PFSK-1 (cell line): ENCODE measurements around the gene ATRN.

ENCODE experiments used
- POLR2AphosphoS5 ChIP-seq: IDR thresholded peaks from 2 replicates; pipeline ENCODE4 v1.6.1; 2012; ENCODE audit warnings: low read depth, mild to moderate bottlenecking, control low read depth, low read length, moderate library complexity
- SIN3A ChIP-seq: IDR thresholded peaks from 2 replicates; pipeline ENCODE4 v1.6.1; 2012; ENCODE audit warnings: mild to moderate bottlenecking, low read length, moderate library complexity, borderline replicate concordance; ENCODE audit not compliant: insufficient read depth
- TAF1 ChIP-seq: IDR thresholded peaks from 2 replicates; pipeline ENCODE4 v1.6.1; 2012; ENCODE audit warnings: low read length, control low read depth, borderline replicate concordance; ENCODE audit not compliant: insufficient read depth
- TF ChIP-seq, protein P1 (sequence below), 2 experiments: IDR thresholded peaks; 2 replicates each; pipeline versions ENCODE4 v1.6.1 to v1.8.0; 2011 to 2012; ENCODE audit warnings: low read depth in 2 of 2, low read length in 2 of 2, control low read depth in 1 of 2, inconsistent platforms in 1 of 2, mild to moderate bottlenecking in 1 of 2, moderate library complexity in 1 of 2; ENCODE audit not compliant: insufficient read depth in 1 of 2

GRCh38 chr20:3671986-3672546, 201.2 kb downstream of the ATRN start:
- TF ChIP-seq POLR2AphosphoS5, result no peak
- no peak for TF ChIP-seq SIN3A
- no peak for TF ChIP-seq TAF1
- TF ChIP-seq, protein P1, sequence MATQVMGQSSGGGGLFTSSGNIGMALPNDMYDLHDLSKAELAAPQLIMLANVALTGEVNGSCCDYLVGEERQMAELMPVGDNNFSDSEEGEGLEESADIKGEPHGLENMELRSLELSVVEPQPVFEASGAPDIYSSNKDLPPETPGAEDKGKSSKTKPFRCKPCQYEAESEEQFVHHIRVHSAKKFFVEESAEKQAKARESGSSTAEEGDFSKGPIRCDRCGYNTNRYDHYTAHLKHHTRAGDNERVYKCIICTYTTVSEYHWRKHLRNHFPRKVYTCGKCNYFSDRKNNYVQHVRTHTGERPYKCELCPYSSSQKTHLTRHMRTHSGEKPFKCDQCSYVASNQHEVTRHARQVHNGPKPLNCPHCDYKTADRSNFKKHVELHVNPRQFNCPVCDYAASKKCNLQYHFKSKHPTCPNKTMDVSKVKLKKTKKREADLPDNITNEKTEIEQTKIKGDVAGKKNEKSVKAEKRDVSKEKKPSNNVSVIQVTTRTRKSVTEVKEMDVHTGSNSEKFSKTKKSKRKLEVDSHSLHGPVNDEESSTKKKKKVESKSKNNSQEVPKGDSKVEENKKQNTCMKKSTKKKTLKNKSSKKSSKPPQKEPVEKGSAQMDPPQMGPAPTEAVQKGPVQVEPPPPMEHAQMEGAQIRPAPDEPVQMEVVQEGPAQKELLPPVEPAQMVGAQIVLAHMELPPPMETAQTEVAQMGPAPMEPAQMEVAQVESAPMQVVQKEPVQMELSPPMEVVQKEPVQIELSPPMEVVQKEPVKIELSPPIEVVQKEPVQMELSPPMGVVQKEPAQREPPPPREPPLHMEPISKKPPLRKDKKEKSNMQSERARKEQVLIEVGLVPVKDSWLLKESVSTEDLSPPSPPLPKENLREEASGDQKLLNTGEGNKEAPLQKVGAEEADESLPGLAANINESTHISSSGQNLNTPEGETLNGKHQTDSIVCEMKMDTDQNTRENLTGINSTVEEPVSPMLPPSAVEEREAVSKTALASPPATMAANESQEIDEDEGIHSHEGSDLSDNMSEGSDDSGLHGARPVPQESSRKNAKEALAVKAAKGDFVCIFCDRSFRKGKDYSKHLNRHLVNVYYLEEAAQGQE (IDR thresholded peaks at IDR 0.05; ENCODE audit: insufficient read depth in 1 of 2, low read depth in 2 of 2, low read length in 2 of 2), result no peak
